ENCODE measurements around the gene NHSL2.

DNA sequence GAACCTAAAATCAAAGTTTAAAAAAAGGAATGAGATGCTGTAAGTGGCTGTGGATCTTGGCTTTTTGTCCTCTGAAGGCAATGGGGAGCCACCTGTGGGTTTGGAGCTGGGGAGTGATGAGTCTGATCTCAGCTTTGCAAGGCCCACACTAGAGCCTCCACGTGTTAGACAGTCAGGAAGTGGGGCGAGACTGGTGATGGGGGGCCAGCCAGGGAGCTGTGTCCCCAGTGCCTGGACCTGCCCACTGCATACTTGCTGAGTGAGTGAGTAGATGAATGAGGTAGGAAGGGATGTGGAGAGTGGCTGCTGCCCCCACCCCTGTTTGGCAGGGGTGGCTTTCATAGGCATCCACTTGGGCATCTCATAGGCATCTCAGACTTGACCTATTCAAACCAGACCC, 84.0 kb downstream of the NHSL2 start:
- TF ChIP-seq, protein P1, sequence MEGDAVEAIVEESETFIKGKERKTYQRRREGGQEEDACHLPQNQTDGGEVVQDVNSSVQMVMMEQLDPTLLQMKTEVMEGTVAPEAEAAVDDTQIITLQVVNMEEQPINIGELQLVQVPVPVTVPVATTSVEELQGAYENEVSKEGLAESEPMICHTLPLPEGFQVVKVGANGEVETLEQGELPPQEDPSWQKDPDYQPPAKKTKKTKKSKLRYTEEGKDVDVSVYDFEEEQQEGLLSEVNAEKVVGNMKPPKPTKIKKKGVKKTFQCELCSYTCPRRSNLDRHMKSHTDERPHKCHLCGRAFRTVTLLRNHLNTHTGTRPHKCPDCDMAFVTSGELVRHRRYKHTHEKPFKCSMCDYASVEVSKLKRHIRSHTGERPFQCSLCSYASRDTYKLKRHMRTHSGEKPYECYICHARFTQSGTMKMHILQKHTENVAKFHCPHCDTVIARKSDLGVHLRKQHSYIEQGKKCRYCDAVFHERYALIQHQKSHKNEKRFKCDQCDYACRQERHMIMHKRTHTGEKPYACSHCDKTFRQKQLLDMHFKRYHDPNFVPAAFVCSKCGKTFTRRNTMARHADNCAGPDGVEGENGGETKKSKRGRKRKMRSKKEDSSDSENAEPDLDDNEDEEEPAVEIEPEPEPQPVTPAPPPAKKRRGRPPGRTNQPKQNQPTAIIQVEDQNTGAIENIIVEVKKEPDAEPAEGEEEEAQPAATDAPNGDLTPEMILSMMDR (conservative IDR thresholded peaks at IDR 0.05; ENCODE audit: low read depth, low read length), result no peak
- TF ChIP-seq EZH2phosphoT487 (IDR thresholded peaks at IDR 0.05; ENCODE audit: borderline replicate concordance, low read length) (no peak), EZH2 (IDR thresholded peaks at IDR 0.05; ENCODE audit: low read length, unreplicated experiment) (no peak)
